ENCODE data around the gene MYO15A.

The MYO15A gene

DNA sequence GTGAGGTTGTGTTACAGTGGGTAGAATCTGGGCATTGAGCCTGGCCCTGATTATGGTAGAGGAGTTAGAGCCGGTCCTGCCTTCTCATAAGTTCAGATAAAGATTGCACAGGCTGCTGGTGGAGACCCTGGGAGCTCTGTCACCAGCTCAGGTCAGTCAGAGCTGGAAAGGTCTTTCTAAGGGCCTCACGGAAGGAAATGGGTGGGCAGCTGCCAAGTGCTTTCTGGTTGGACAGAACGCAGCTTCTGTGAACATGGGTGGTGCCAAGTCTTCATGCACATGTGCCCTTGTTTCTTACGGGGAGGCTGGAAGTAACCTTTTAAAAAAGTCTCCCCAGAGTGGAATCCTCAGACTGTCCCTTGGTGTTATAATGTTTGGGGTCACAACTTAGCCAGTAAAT lies 90.0 kb downstream of the MYO15A start:
- Histone ChIP-seq H3K36me3 (ENCODE audit: low read depth) (peaks cover 73% of the 10 kb centered on the region), H3K27ac (ENCODE audit: poor library complexity, severe bottlenecking) (no peak overlapping the region)
- TF ChIP-seq, protein P1, sequence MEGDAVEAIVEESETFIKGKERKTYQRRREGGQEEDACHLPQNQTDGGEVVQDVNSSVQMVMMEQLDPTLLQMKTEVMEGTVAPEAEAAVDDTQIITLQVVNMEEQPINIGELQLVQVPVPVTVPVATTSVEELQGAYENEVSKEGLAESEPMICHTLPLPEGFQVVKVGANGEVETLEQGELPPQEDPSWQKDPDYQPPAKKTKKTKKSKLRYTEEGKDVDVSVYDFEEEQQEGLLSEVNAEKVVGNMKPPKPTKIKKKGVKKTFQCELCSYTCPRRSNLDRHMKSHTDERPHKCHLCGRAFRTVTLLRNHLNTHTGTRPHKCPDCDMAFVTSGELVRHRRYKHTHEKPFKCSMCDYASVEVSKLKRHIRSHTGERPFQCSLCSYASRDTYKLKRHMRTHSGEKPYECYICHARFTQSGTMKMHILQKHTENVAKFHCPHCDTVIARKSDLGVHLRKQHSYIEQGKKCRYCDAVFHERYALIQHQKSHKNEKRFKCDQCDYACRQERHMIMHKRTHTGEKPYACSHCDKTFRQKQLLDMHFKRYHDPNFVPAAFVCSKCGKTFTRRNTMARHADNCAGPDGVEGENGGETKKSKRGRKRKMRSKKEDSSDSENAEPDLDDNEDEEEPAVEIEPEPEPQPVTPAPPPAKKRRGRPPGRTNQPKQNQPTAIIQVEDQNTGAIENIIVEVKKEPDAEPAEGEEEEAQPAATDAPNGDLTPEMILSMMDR (IDR thresholded peaks at IDR 0.05; ENCODE audit: poor library complexity, severe bottlenecking): no peak

DNA sequence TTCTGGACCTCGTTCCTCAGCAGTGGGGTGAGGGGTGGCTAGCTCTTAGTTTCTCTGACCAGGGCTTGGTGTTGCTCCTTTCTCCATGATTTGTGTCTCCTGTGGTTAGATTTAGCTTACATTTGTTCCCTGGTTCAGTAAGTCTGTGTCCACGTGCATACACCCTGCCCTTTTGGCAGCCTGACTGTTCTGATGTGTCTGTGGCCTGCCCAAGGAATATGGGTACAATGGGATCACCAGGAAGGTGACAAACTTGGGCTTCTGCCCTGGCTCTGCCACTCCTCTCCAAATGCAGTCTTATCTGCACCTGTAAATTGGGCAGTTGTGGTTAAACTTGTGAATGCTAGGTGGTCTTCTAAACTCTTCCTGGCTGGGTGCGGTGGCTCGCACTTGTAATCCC lies 92.6 kb downstream of the MYO15A start:
- H3K4me1 ChIP-seq (ENCODE audit: insufficient read depth, poor library complexity, severe bottlenecking): peaks cover 5% of the 10 kb centered on the region
- TF ChIP-seq, protein P1 (IDR thresholded peaks at IDR 0.05; ENCODE audit: poor library complexity, severe bottlenecking): no peak
- peaks cover 69% of the 10 kb centered on the region for H3K36me3 ChIP-seq (ENCODE audit: low read depth)
- DNase-seq (ENCODE audit: low spot score): no peak
- no peak overlapping the region for H3K27ac ChIP-seq (ENCODE audit: poor library complexity, severe bottlenecking)
- H3K4me3 ChIP-seq (ENCODE audit: severe bottlenecking): no peak overlapping the region
- H3K9me3 ChIP-seq (ENCODE audit: severe bottlenecking): no peaks in the 10 kb centered on the region
- H3K27me3 ChIP-seq (ENCODE audit: insufficient read depth, poor library complexity, severe bottlenecking): no peaks in the 10 kb centered on the region
- no peak for ATAC-seq (ENCODE audit: low read depth)

More for the DNA sequence above, 90.0 kb downstream of the MYO15A start:
- ATAC-seq (ENCODE audit: low read depth) (no peak), DNase-seq (ENCODE audit: low spot score) (no peak)
- Histone ChIP-seq H3K4me3 (ENCODE audit: severe bottlenecking) (no peak overlapping the region), H3K9me3 (ENCODE audit: severe bottlenecking) (no peaks in the 10 kb centered on the region), H3K4me1 (ENCODE audit: insufficient read depth, poor library complexity, severe bottlenecking) (peaks cover 5% of the 10 kb centered on the region), H3K27me3 (ENCODE audit: insufficient read depth, poor library complexity, severe bottlenecking) (no peaks in the 10 kb centered on the region)

DNA sequence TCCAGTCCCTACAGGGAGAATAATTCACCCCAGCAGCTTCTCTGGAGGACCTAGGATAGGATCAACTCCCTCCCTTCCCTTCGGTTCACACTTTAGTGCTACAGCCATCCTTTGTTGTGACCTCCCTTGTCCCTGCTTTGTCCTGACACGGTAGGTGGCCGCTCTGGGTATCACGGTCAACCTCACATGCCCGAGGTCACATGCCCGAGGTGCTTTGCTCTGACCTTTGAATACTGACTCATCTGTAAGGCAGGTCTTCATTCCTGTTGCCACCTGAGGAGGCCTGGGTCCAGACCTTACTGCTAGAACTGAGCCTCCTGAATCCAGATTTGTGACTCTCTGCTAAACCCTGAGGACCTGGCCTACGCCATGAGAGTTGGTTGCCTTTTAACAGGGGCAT lies 94.8 kb downstream of the MYO15A start:
- Histone ChIP-seq H3K36me3 (ENCODE audit: low read depth) (peaks cover 64% of the 10 kb centered on the region), H3K4me3 (ENCODE audit: severe bottlenecking) (no peak overlapping the region), H3K27ac (ENCODE audit: poor library complexity, severe bottlenecking) (no peak overlapping the region), H3K9me3 (ENCODE audit: severe bottlenecking) (no peaks in the 10 kb centered on the region), H3K27me3 (ENCODE audit: insufficient read depth, poor library complexity, severe bottlenecking) (no peaks in the 10 kb centered on the region), H3K4me1 (ENCODE audit: insufficient read depth, poor library complexity, severe bottlenecking) (no peaks in the 10 kb centered on the region)
- DNase-seq (ENCODE audit: low spot score) (no peak), ATAC-seq (ENCODE audit: low read depth) (peak; percentile 36; the same call in 1 of the 3 replicates)
- TF ChIP-seq, protein P1 (IDR thresholded peaks at IDR 0.05; ENCODE audit: poor library complexity, severe bottlenecking): no peak

DNA sequence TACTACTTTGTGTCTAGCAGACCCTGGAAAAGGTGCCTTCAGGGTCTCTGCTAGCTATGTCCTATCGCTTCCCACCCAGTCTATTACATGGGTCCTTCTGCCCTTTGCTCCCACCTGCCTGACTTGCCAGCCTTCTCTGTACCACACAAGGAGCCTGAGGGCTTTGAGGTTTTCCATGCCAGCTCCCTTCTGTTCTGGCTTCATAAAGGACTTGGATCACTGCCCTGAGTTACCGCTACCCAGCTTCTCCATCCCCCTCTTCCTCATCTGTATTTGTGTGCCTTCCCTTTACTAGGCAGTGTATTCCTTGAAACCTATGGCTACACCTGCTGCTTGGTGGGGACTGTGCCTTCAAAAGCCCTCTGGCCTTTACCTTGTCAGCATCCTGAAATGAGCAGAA lies 97.3 kb downstream of the MYO15A start:
- TF ChIP-seq, protein P1 (IDR thresholded peaks at IDR 0.05; ENCODE audit: poor library complexity, severe bottlenecking): no peak
- peaks cover 65% of the 10 kb centered on the region for H3K36me3 ChIP-seq (ENCODE audit: low read depth)
- no peak overlapping the region for H3K27ac ChIP-seq (ENCODE audit: poor library complexity, severe bottlenecking)
- no peaks in the 10 kb centered on the region for H3K9me3 ChIP-seq (ENCODE audit: severe bottlenecking)
- no peaks in the 10 kb centered on the region for H3K27me3 ChIP-seq (ENCODE audit: insufficient read depth, poor library complexity, severe bottlenecking)
- no peaks in the 10 kb centered on the region for H3K4me1 ChIP-seq (ENCODE audit: insufficient read depth, poor library complexity, severe bottlenecking)
- no peak for ATAC-seq (ENCODE audit: low read depth)
- H3K4me3 ChIP-seq (ENCODE audit: severe bottlenecking): no peak overlapping the region
- no peak for DNase-seq (ENCODE audit: low spot score)

GRCh38 chr17:18206962-18207361 lies 98.4 kb downstream of the MYO15A start:
- no peaks in the 10 kb centered on the region for H3K4me1 ChIP-seq (ENCODE audit: insufficient read depth, poor library complexity, severe bottlenecking)
- H3K9me3 ChIP-seq (ENCODE audit: severe bottlenecking): no peaks in the 10 kb centered on the region
- H3K4me3 ChIP-seq (ENCODE audit: severe bottlenecking): no peak overlapping the region
- H3K36me3 ChIP-seq (ENCODE audit: low read depth): peaks cover 62% of the 10 kb centered on the region
- ATAC-seq (ENCODE audit: low read depth) (no peak), DNase-seq (ENCODE audit: low spot score) (no peak)
- TF ChIP-seq, protein P1 (IDR thresholded peaks at IDR 0.05; ENCODE audit: poor library complexity, severe bottlenecking): no peak
- H3K27ac ChIP-seq (ENCODE audit: poor library complexity, severe bottlenecking): no peak overlapping the region
- no peaks in the 10 kb centered on the region for H3K27me3 ChIP-seq (ENCODE audit: insufficient read depth, poor library complexity, severe bottlenecking)
